IMR-90 (cell line): ENCODE measurements around the gene CABP7. TPM values are rescaled to one million over a fixed set of nuclear protein-coding genes. Genes with fewer than 3 reads are reported as not detected.

Experiments used
- ATAC-seq: fragments of 200-7000 bp; cut with Tn5 transposase; 2 replicates; pipeline ENCODE4 v1.9.1; 2020; ENCODE audit warnings: low read depth, mild to moderate bottlenecking, moderate library complexity
- BruUV-seq: library from RNA; stranded (reverse); fragments of 400-500 nt; replicated peaks from 2 replicates; lab custom pipeline; 2021; lab: Mats Ljungman, UMichigan
- CTCF ChIA-PET: fragments of 300-600 bp; formaldehyde crosslinking; extraction: SDS; loops from one replicate; lab custom pipeline; 2021; ENCODE audit warnings: antibody characterized with exemption; lab: Yijun Ruan, JAX
- POLR2A ChIA-PET: fragments of 300-600 bp; sonication (Branson Sonifier 250); formaldehyde crosslinking; loops from one replicate; lab custom pipeline; 2022; ENCODE audit warnings: antibody characterized with exemption; ENCODE audit not compliant: unreplicated experiment; lab: Charles Lee
- DNase-seq: peaks from one replicate; pipeline ENCODE4 v3.0.0; 2013
- H2AFZ ChIP-seq: replicated peaks from 2 replicates; pipeline ENCODE3; 2013; ENCODE audit warnings: low read length, mild to moderate bottlenecking; ENCODE audit not compliant: poor library complexity
- H2AK5ac ChIP-seq: 2 replicates; pipeline ENCODE4 v1.6.1; 2013; ENCODE audit warnings: low read depth, low read length, inconsistent platforms
- H2AK9ac ChIP-seq: replicated peaks from 2 replicates; pipeline ENCODE3; 2013; ENCODE audit warnings: mild to moderate bottlenecking, low read depth, low read length, moderate library complexity; ENCODE audit not compliant: poor library complexity
- H2BK120ac ChIP-seq: 2 replicates; pipeline ENCODE4 v1.6.1; 2013; ENCODE audit warnings: low read depth, low read length, inconsistent platforms
- H2BK15ac ChIP-seq: 3 replicates; pipeline ENCODE4 v1.6.1; 2013; ENCODE audit warnings: low read depth, low read length, inconsistent platforms
- H2BK20ac ChIP-seq: 2 replicates; pipeline ENCODE4 v1.6.1; 2013; ENCODE audit warnings: low read depth, mild to moderate bottlenecking, inconsistent platforms, low read length, moderate library complexity
- H2BK5ac ChIP-seq: 2 replicates; pipeline ENCODE4 v1.6.1; 2013; ENCODE audit warnings: mild to moderate bottlenecking, low read depth, low read length, inconsistent platforms; ENCODE audit not compliant: poor library complexity, severe bottlenecking
- H3K14ac ChIP-seq: replicated peaks from 2 replicates; pipeline ENCODE4 v1.6.1; 2013; ENCODE audit warnings: low read depth, low read length, inconsistent platforms
- H3K18ac ChIP-seq: 2 replicates; pipeline ENCODE4 v1.6.1; 2013; ENCODE audit warnings: low read depth, low read length, control low read depth
- H3K23ac ChIP-seq: 2 replicates; pipeline ENCODE4 v1.6.1; 2013; ENCODE audit warnings: low read depth, low read length, inconsistent platforms
- H3K27ac ChIP-seq: 2 replicates; pipeline ENCODE4 v1.5.1; 2013; ENCODE audit warnings: mild to moderate bottlenecking, control low read depth, low read length; ENCODE audit not compliant: insufficient read depth
- H3K27me3 ChIP-seq: 2 replicates; pipeline ENCODE4 v1.6.1; 2013; ENCODE audit warnings: low read length; ENCODE audit not compliant: control insufficient read depth, insufficient read depth
- H3K36me3 ChIP-seq: 2 replicates; pipeline ENCODE4 v1.6.1; 2013; ENCODE audit warnings: low read length, mixed read lengths; ENCODE audit not compliant: control insufficient read depth, insufficient read depth
- H3K4ac ChIP-seq: 2 replicates; pipeline ENCODE4 v1.6.1; 2013; ENCODE audit warnings: low read depth, low read length, inconsistent platforms
- H3K4me1 ChIP-seq: 2 replicates; pipeline ENCODE4 v1.6.1; 2013; ENCODE audit warnings: low read length, mixed read lengths; ENCODE audit not compliant: control insufficient read depth, insufficient read depth
- H3K4me2 ChIP-seq: 2 replicates; pipeline ENCODE4 v1.6.1; 2013; ENCODE audit warnings: low read depth, mild to moderate bottlenecking, control low read depth, low read length, moderate library complexity
- H3K4me3 ChIP-seq: 2 replicates; pipeline ENCODE4 v1.5.1; 2013; ENCODE audit warnings: low read depth, mild to moderate bottlenecking, control low read depth, low read length, moderate library complexity; ENCODE audit not compliant: insufficient read depth
- H3K56ac ChIP-seq: 2 replicates; pipeline ENCODE4 v1.6.1; 2013; ENCODE audit warnings: low read length, inconsistent platforms; ENCODE audit not compliant: insufficient read depth; ENCODE audit errors: extremely low read depth
- H3K79me1 ChIP-seq, 2 experiments: 2 replicates each; pipeline ENCODE4 v1.6.1; 2013; ENCODE audit warnings: low read length in 2 of 2, inconsistent platforms in 1 of 2, low read depth in 1 of 2
- H3K9ac ChIP-seq: 2 replicates; pipeline ENCODE4 v1.6.1; 2013; ENCODE audit warnings: low read depth, low read length, control low read depth
- H3K9me1 ChIP-seq: 2 replicates; pipeline ENCODE4 v1.6.1; 2013; ENCODE audit warnings: low read length, inconsistent platforms; ENCODE audit not compliant: insufficient read depth
- H3K9me3 ChIP-seq: 2 replicates; pipeline ENCODE4 v1.6.1; 2013; ENCODE audit warnings: low read length; ENCODE audit not compliant: control insufficient read depth, insufficient read depth
- H4K20me1 ChIP-seq: 2 replicates; pipeline ENCODE4 v1.6.1; 2013; ENCODE audit warnings: low read length, inconsistent platforms; ENCODE audit not compliant: insufficient read depth
- H4K5ac ChIP-seq: 2 replicates; pipeline ENCODE4 v1.6.1; 2013; ENCODE audit warnings: mild to moderate bottlenecking, low read depth, low read length, control low read depth
- H4K8ac ChIP-seq, 2 experiments: 2 replicates each; pipeline ENCODE4 v1.6.1; 2013; ENCODE audit warnings: low read depth in 2 of 2, low read length in 2 of 2, control low read depth in 1 of 2, inconsistent platforms in 1 of 2
- H4K91ac ChIP-seq: 2 replicates; pipeline ENCODE4 v1.6.1; 2013; ENCODE audit warnings: low read depth, low read length, inconsistent platforms; ENCODE audit not compliant: insufficient read depth
- BHLHE40 ChIP-seq: fragments of 150-350 bp; IDR thresholded peaks from 2 replicates; pipeline ENCODE4 v1.6.1; 2016; ENCODE audit warnings: mild to moderate bottlenecking, low read depth, low read length
- CEBPB ChIP-seq: IDR thresholded peaks from 2 replicates; pipeline ENCODE4 v1.6.1; 2012; ENCODE audit warnings: low read depth, low read length, improper control_type of control experiment
- CHD1 ChIP-seq: IDR thresholded peaks from 2 replicates; pipeline ENCODE4 v1.6.1; 2012; ENCODE audit warnings: low read depth, low read length, improper control_type of control experiment
- CTCF ChIP-seq: conservative IDR thresholded peaks from 2 replicates; pipeline ENCODE4 v1.5.1; 2012; ENCODE audit warnings: mild to moderate bottlenecking, low read depth, low read length, improper control_type of control experiment
- ELK1 ChIP-seq: fragments of 150-350 bp; IDR thresholded peaks from 2 replicates; pipeline ENCODE4 v1.6.1; 2016; ENCODE audit warnings: low read depth, mild to moderate bottlenecking, low read length, moderate library complexity, borderline replicate concordance
- FOS ChIP-seq: fragments of 150-350 bp; IDR thresholded peaks from 2 replicates; pipeline ENCODE4 v1.6.1; 2016; ENCODE audit warnings: low read depth, low read length
- MAFK ChIP-seq: IDR thresholded peaks from 2 replicates; pipeline ENCODE4 v1.6.1; 2012; ENCODE audit warnings: low read depth, low read length, improper control_type of control experiment
- MAZ ChIP-seq: IDR thresholded peaks from 2 replicates; pipeline ENCODE4 v1.6.1; 2012; ENCODE audit warnings: low read depth, mild to moderate bottlenecking, low read length, improper control_type of control experiment, moderate library complexity, borderline replicate concordance
- MXI1 ChIP-seq: IDR thresholded peaks from 2 replicates; pipeline ENCODE4 v1.6.1; 2012; ENCODE audit warnings: low read depth, mild to moderate bottlenecking, low read length, moderate library complexity, borderline replicate concordance
- NFE2L2 ChIP-seq: fragments of 150-350 bp; IDR thresholded peaks from 2 replicates; pipeline ENCODE4 v1.6.1; 2016; ENCODE audit warnings: low read depth, mild to moderate bottlenecking, low read length
- POLR2A ChIP-seq: IDR thresholded peaks from 2 replicates; pipeline ENCODE4 v1.6.1; 2012; ENCODE audit warnings: mild to moderate bottlenecking, low read depth, low read length
- RAD21 ChIP-seq: IDR thresholded peaks from 2 replicates; pipeline ENCODE4 v1.6.1; 2012; ENCODE audit warnings: low read length, improper control_type of control experiment
- RCOR1 ChIP-seq: IDR thresholded peaks from 2 replicates; pipeline ENCODE4 v1.6.1; 2012; ENCODE audit warnings: mild to moderate bottlenecking, low read length, improper control_type of control experiment; ENCODE audit not compliant: insufficient replicate concordance
- RFX5 ChIP-seq: IDR thresholded peaks from 2 replicates; pipeline ENCODE4 v1.8.0; 2012; ENCODE audit warnings: low read depth, mild to moderate bottlenecking, low read length, moderate library complexity
- USF2 ChIP-seq: fragments of 150-350 bp; IDR thresholded peaks from 2 replicates; pipeline ENCODE4 v1.6.1; 2017; ENCODE audit warnings: mild to moderate bottlenecking, antibody characterized with exemption, low read length, low read depth
- whole genome bisulfite sequencing, 2 experiments: methylation state at CpG; one replicate each; pipeline versions ENCODE4 v1.1.5 to v1.1.7; 2013; ENCODE audit warnings: missing lambda C conversion rate in 2 of 2; ENCODE audit not compliant: insufficient read length in 1 of 2; ENCODE audit errors: extremely low coverage in 2 of 2; 5-methylcytosine and 5-hydroxymethylcytosine counted together
- dilution Hi-C: fragments of 300-500 bp; cut with HindIII; formaldehyde crosslinking; loops from one replicate; pipeline ENCODE4 v1.14.3; 2018; ENCODE audit warnings: low sequenced_read_pairs; ENCODE audit not compliant: unreplicated experiment
- in situ Hi-C: fragments of 300-500 bp; cut with MboI; formaldehyde crosslinking; loops from 3 replicates; pipeline ENCODE4 v1.14.3; 2019; ENCODE audit warnings: low sequenced_read_pairs, inconsistent platforms, mixed read lengths
- intact Hi-C: fragments of 100-400 bp; cut with micrococcal nuclease; formaldehyde crosslinking; loops from 2 replicates; pipeline ENCODE4 v1.10.0; 2022
- polyA plus RNA-seq, 3 experiments: library from polyadenylated mRNA; depleted of rRNA; stranded (reverse); fragments of >200 nt; gene quantifications; 2 replicates each; pipeline ENCODE4 v1.2.3, GENCODE V29; 2012; ENCODE audit warnings: low replicate concordance in 1 of 3
- total RNA-seq: library from RNA; depleted of rRNA; stranded (reverse); fragments of >200 nt; gene quantifications from 2 replicates; pipeline ENCODE4 v1.2.3, GENCODE V29; 2012

Gene CABP7
- total and polyA plus RNA-seq, 2 of the 4 experiments (the other 2 are of a cell fraction) = under 0.01 to 0.03 TPM

GRCh38 chr22:29772170-29772641 is 52.4 kb downstream of the CABP7 start:
- ATAC-seq (peak; percentile 79), DNase-seq (peak; percentile 76)
- no peaks in the 10 kb centered on the region for H3K9me3 ChIP-seq
- TF ChIP-seq MAFK (no peak), NFE2L2 (no peak), POLR2A (no peak), RFX5 (no peak), RCOR1 (no peak), MAZ (no peak), FOS (no peak), ELK1 (no peak), BHLHE40 (no peak), CEBPB (no peak), CTCF (peak; percentile 61), RAD21 (peak; percentile 59), USF2 (no peak), MXI1 (no peak), CHD1 (no peak)

More at GRCh38 chr22:29772170-29772641, 52.4 kb downstream of the CABP7 start:
- Histone ChIP-seq H4K91ac (peak overlapping the region; percentile 26), H3K27ac (no peak overlapping the region), H3K9ac (no peak overlapping the region), H3K4me2 (no peak overlapping the region), H4K5ac (no peak overlapping the region; the same call in 1 of the 2 replicates), H3K23ac (no peak overlapping the region), H2BK120ac (peak overlapping the region; percentile 47), H2AFZ (peak overlapping the region; percentile 16), H2AK9ac (peak overlapping the region; percentile 87), H3K79me1 (peaks cover 13 to 38% of the 10 kb centered on the region in 2 experiments; a peak in 3 of 4 replicates), H3K36me3 (peaks cover 12% of the 10 kb centered on the region), H4K20me1 (peaks cover 5% of the 10 kb centered on the region), H2AK5ac (peak overlapping the region; percentile 27), H3K56ac (no peak overlapping the region), H2BK15ac (no peak overlapping the region), H3K9me1 (no peaks in the 10 kb centered on the region), H3K14ac (peak overlapping the region; percentile 7; the same call in 1 of the 2 replicates), H3K27me3 (no peaks in the 10 kb centered on the region), H3K4ac (peak overlapping the region; percentile 74), H3K4me1 (peaks cover 10% of the 10 kb centered on the region; the same call in 1 of the 2 replicates), H4K8ac (peak overlapping the region in 1 of 2 experiments; percentile 53; a peak in 1 of 4 replicates), H2BK20ac (peak overlapping the region; percentile 17; the same call in 1 of the 2 replicates), H3K18ac (no peak overlapping the region; the same call in 1 of the 2 replicates), H2BK5ac (peak overlapping the region; percentile 21), H3K4me3 (no peak overlapping the region)
- 0% methylated on average over 1 of the region's 5 CpGs; no CpG with 5 or more reads in 1 of the 2 experiments for WGBS, 2 experiments
- CTCF ChIA-PET = interaction anchor here (0.6 to 1.2 kb wide), 4 partner anchors 9 to 484 kb away, joined by 3 to 6 read pairs (median 4); no protein-coding TSS in a partner anchor
- intact Hi-C loops = loop anchor here (1.0 to 2.0 kb wide), 3 partner anchors 67 to 317 kb away; partner anchors contain the start of gene ASCC2
- BruUV-seq = no TSS peak
- dilution Hi-C loops = no loop called here
- POLR2A ChIA-PET = interaction anchor here (1.2 kb wide), 1 partner anchor 10 kb away, joined by 4 read pairs; no protein-coding TSS in a partner anchor
- in situ Hi-C loops = no loop called here
